ENCODE data around the gene GFRA1. TPM values are rescaled to one million over a fixed set of nuclear protein-coding genes. Genes with fewer than 3 reads are reported as not detected.

GFRA1 gene
- total and polyA plus RNA-seq, 2 of the 4 experiments (the other 2 are of a cell fraction) = 9.1 to 9.3 TPM

- TF ChIP-seq MXI1 (IDR thresholded peaks at IDR 0.05; ENCODE audit: borderline replicate concordance, low read depth, low read length) (no peak), MAFK (IDR thresholded peaks at IDR 0.05; ENCODE audit: low read depth, low read length) (no peak), RCOR1 (IDR thresholded peaks at IDR 0.05; ENCODE audit: insufficient replicate concordance, low read length) (no peak), POLR2A (IDR thresholded peaks at IDR 0.05; ENCODE audit: low read depth, low read length) (no peak), CEBPB (IDR thresholded peaks at IDR 0.05; ENCODE audit: low read depth, low read length) (no peak), NFE2L2 (IDR thresholded peaks at IDR 0.05; ENCODE audit: low read depth, low read length) (no peak), FOS (IDR thresholded peaks at IDR 0.05; ENCODE audit: low read depth, low read length) (no peak), SMC3 (IDR thresholded peaks at IDR 0.05; ENCODE audit: low read depth, low read length) (no peak)
These were observed 160.5 kb downstream of the GFRA1 start (continued) for GRCh38 chr10:116112232-116113231.
